ENCODE measurements around the gene GRIK4. TPM values are rescaled to one million over a fixed set of nuclear protein-coding genes. Genes with fewer than 3 reads are reported as not detected.
A peak's percentile ranks its signal among the peaks of the same experiment; 100 is the strongest.

Gene GRIK4
- total RNA-seq, 1 donor from 2014 or later, result 0.36 TPM

DNA sequence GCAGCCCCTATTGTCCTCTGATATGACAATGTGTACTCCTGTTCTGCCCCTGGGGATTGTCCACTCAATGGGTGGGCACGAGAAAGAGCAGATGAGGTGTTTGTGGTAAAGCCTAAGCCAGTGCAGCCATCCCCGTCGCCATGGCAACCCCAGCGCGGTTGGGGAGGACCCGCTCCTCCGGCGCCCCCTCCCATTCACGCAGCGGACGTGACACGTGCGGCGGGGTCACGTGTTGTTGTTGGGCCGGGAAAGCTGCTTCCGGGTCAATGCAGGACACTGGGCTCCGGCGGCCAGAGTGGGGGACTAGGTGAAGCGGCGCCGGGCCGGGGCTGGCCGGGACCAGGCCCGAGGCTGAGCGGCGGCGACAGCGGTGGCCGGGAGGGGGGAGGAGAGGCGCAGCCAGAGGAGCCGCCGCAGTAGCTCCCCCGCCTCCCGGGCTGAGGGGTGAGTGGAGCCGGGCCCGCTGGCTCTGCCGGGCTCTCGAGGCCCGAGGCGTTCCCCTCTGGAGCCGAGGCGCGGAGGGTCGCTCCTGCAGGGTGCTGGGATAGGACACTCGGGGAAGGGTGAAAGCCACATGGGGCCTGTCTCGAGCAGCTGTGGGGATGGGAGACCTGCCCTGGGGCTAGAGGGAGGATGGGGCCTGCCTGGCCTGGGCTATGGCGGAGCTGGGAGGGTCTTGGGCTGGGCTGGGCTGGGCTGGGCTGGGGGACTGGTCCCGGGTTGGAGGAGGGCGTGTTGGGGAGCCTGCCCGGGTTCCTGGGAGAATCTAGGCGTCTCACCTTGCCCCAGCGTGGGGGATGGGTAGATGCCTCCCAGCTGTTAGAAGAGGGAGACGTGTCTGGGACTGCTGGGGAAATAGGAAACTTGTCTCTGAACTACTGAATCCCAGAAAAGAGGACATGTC lies 512.6 kb downstream of the GRIK4 start, which contains the start of gene TBCEL:
TSS of gene TBCEL (plus strand) at position 255 of the 904 bp plus-strand sequence. CDS start 21,589 bp downstream, outside the sequence.
- Histone ChIP-seq H3K4me3 (peak within 1 kb of the TSS; percentile 68), H3K79me2 (ENCODE audit: low read depth) (peaks cover 51% of the 10 kb centered on the region), H2AFZ (replicated peaks) (peak within 1 kb of the TSS; percentile 16), H3K4me2 (peak within 1 kb of the TSS; percentile 98), H3K9ac (peak within 1 kb of the TSS; percentile 67), H4K20me1 (ENCODE audit: low read depth) (peaks cover 33% of the 10 kb centered on the region), H3K36me3 (no peaks in the 10 kb centered on the region), H3K4me1 (peaks cover 7% of the 10 kb centered on the region), H3K27me3 (no peaks in the 10 kb centered on the region), H3K9me3 (ENCODE audit: low read depth) (no peaks in the 10 kb centered on the region), H3K27ac (no peak within 1 kb of the TSS), H3F3A (ENCODE audit: low read depth) (no peaks in the 10 kb centered on the region)
- Mint-ChIP-seq H3K4me1 (peaks cover 28% of the 10 kb centered on the region), H3K27me3 (ENCODE audit: insufficient read depth, low read depth) (no peaks in the 10 kb centered on the region), H3K36me3 (no peaks in the 10 kb centered on the region), H3K9me3 (no peaks in the 10 kb centered on the region), H3K4me3 (peak within 1 kb of the TSS; percentile 87), H3K27ac (peak within 1 kb of the TSS; percentile 29)
- TF ChIP-seq, protein P1, sequence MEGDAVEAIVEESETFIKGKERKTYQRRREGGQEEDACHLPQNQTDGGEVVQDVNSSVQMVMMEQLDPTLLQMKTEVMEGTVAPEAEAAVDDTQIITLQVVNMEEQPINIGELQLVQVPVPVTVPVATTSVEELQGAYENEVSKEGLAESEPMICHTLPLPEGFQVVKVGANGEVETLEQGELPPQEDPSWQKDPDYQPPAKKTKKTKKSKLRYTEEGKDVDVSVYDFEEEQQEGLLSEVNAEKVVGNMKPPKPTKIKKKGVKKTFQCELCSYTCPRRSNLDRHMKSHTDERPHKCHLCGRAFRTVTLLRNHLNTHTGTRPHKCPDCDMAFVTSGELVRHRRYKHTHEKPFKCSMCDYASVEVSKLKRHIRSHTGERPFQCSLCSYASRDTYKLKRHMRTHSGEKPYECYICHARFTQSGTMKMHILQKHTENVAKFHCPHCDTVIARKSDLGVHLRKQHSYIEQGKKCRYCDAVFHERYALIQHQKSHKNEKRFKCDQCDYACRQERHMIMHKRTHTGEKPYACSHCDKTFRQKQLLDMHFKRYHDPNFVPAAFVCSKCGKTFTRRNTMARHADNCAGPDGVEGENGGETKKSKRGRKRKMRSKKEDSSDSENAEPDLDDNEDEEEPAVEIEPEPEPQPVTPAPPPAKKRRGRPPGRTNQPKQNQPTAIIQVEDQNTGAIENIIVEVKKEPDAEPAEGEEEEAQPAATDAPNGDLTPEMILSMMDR (IDR thresholded peaks at IDR 0.05), result no peak
- TF ChIP-seq EZH2phosphoT487 (IDR thresholded peaks at IDR 0.05) (no peak), EZH2 (IDR thresholded peaks at IDR 0.05) (no peak)
- peak; percentile 97 for DNase-seq (ENCODE audit: low spot score)

DNA sequence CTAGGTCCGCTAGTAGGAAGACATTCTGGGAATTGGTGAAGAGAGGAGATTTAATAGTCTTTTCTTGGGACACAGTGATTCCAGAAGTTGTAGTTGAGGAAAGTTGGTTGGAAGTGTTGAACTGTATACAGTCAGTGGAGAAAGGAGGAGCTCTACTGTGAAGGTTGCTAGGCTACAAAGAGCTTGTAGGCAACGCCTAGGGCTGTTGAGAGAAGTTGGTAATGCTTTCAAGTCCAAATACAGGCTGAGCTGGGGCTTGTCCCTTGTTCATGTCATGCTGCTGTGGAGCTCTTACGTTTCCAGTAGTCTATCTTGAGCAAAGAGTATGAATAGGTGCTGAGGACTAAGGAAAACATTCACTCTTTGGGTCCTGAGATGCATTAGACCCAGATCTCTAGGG lies 513.4 kb downstream of the GRIK4 start:
- DNase-seq (ENCODE audit: low spot score), result no peak
- peak overlapping the region; percentile 98 for H3K4me2 ChIP-seq
- Mint-ChIP-seq H3K9me3 (no peaks in the 10 kb centered on the region), H3K4me3 (peak overlapping the region; percentile 87), H3K27me3 (ENCODE audit: insufficient read depth, low read depth) (no peaks in the 10 kb centered on the region), H3K27ac (peak overlapping the region; percentile 0), H3K4me1 (peaks cover 28% of the 10 kb centered on the region), H3K36me3 (no peaks in the 10 kb centered on the region)
- no peak overlapping the region for H2AFZ ChIP-seq (replicated peaks)
- peak overlapping the region; percentile 67 for H3K9ac ChIP-seq
- H3K4me1 ChIP-seq, result peaks cover 7% of the 10 kb centered on the region
- peaks cover 41% of the 10 kb centered on the region for H4K20me1 ChIP-seq (ENCODE audit: low read depth)
- no peak overlapping the region for H3K27ac ChIP-seq
- no peaks in the 10 kb centered on the region for H3F3A ChIP-seq (ENCODE audit: low read depth)
- no peaks in the 10 kb centered on the region for H3K36me3 ChIP-seq
- TF ChIP-seq, protein P1 (IDR thresholded peaks at IDR 0.05), result no peak
- TF ChIP-seq EZH2 (IDR thresholded peaks at IDR 0.05) (no peak), EZH2phosphoT487 (IDR thresholded peaks at IDR 0.05) (no peak)
- H3K27me3 ChIP-seq, result no peaks in the 10 kb centered on the region
- H3K9me3 ChIP-seq (ENCODE audit: low read depth), result no peaks in the 10 kb centered on the region
- H3K4me3 ChIP-seq, result peak overlapping the region; percentile 68
- peaks cover 58% of the 10 kb centered on the region for H3K79me2 ChIP-seq (ENCODE audit: low read depth)

DNA sequence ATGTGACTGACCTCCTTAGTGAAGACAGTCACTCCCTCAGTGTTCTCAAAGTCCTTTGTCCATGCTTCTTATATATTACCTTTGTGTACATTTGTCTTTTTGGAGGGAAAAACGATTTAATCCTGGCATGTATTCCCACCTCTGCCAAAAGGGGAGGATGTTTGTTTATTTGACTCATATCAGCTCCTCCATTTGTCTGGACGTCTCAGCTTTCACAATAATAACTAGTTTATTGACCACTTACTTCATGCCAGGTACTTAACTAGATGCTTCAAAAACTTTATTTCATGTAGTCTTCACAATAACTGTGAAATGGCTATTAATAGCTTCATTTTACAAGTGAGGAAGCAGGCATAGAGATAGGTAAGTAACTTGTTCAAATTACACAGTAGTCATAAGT lies 517.6 kb downstream of the GRIK4 start:
- Histone ChIP-seq H3K27me3 (no peaks in the 10 kb centered on the region), H3K79me2 (ENCODE audit: low read depth) (peaks cover 98% of the 10 kb centered on the region), H3K9ac (no peak overlapping the region), H3K4me1 (peaks cover 7% of the 10 kb centered on the region), H2AFZ (replicated peaks) (no peak overlapping the region), H3K4me3 (no peak overlapping the region), H3K4me2 (no peak overlapping the region), H4K20me1 (ENCODE audit: low read depth) (peaks cover 64% of the 10 kb centered on the region), H3K36me3 (no peaks in the 10 kb centered on the region), H3K27ac (no peak overlapping the region), H3F3A (ENCODE audit: low read depth) (no peaks in the 10 kb centered on the region), H3K9me3 (ENCODE audit: low read depth) (no peaks in the 10 kb centered on the region)
- TF ChIP-seq, protein P1 (IDR thresholded peaks at IDR 0.05), result no peak
- TF ChIP-seq EZH2phosphoT487 (IDR thresholded peaks at IDR 0.05) (no peak), EZH2 (IDR thresholded peaks at IDR 0.05) (no peak)
- DNase-seq (ENCODE audit: low spot score), result no peak
- Mint-ChIP-seq H3K36me3 (no peaks in the 10 kb centered on the region), H3K4me3 (no peak overlapping the region), H3K27ac (no peak overlapping the region), H3K9me3 (no peaks in the 10 kb centered on the region), H3K27me3 (ENCODE audit: insufficient read depth, low read depth) (no peaks in the 10 kb centered on the region), H3K4me1 (peaks cover 15% of the 10 kb centered on the region)
